Nucleus accumbens (tissue), 56 donors: Measurements from ENCODE around the gene ANKDD1A.

Experiments used
- DNase-seq, 56 donors: peaks; one replicate each; lab custom pipeline; 2025; lab: John Stamatoyannopoulos, UW

ANKDD1A gene

DNA sequence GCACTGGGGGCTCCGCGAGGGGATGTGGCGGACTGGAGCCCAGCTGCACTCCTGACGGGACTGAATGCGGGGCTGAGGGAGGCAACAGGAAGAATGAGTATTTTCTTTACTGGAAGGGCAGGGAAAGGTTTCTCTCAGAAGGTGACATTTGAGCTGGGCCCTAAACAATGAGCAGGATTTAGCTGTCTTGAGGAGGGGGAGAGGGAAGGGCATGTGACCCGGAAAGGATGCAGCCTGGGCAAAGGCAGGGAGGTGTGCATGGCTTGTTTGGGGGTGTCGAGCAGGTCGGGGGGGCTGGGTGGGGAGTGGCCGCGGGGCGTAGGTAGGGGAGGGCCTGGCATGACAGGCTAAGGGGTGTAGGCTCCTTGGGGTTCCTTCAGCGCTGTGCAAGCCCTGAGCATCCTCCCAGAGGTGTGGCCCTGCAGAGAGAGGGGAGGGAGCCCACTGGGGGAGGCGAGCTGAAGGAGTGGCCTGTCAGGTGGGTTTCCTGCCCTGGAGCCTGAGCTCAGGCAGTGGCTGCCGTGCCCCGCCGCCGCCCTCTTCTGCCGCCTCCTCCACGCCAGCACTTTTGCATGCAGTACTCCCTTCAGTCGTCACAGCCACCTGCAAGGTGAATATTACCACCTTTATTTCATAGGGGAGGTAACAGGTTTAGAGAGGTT, 17.2 kb upstream of the ANKDD1A start:
- peak in 11 of 56 donors; percentile 16 to 59 (median 28) for DNase-seq

- peak in 6 of 56 donors; percentile 13 to 40 (median 28) for DNase-seq
Measured at GRCh38 chr15:64895285-64896065, 16.2 kb upstream of the ANKDD1A start.

GRCh38 chr15:64896371-64897069, 15.2 kb upstream of the ANKDD1A start:
- DNase-seq, result peak in 1 of 56 donors; percentile 37

GRCh38 chr15:64897345-64897985, 14.2 kb upstream of the ANKDD1A start:
- peak in 2 of 56 donors; percentile 21 to 31 for DNase-seq

- no peak for DNase-seq
Measured at GRCh38 chr15:64898406-64898805, 13.3 kb upstream of the ANKDD1A start.

GRCh38 chr15:64901141-64901540, 10.6 kb upstream of the ANKDD1A start:
- DNase-seq, result no peak

GRCh38 chr15:64901914-64902313, 9.8 kb upstream of the ANKDD1A start:
- DNase-seq, result no peak

GRCh38 chr15:64902863-64903262, 8.8 kb upstream of the ANKDD1A start:
- DNase-seq, result no peak

- DNase-seq, result no peak
Measured at GRCh38 chr15:64903326-64903950, 8.3 kb upstream of the ANKDD1A start.

DNA sequence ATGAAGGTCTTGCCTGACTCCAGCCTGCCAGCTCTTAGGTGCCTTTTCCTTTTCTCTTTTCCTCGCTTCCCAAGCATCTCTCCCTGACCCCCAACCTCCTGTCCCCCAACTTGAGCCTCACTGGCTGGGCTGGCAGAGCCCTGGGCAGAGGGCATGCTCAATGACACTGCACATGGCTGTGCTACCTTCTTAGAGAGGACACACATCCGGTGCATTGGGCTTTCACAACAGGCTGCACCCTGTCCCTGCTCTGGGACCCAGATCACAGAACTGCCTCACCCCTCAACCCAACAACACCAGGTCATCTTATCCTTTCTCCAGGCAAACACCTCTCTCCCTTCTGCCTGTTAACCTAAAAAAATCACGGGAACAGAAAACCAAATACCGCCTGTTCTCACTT, 7.5 kb upstream of the ANKDD1A start:
- DNase-seq, result no peak

- peak in 52 of 56 donors; percentile 18 to 85 (median 57) for DNase-seq
Measured at GRCh38 chr15:64905119-64905831, 6.4 kb upstream of the ANKDD1A start.

- DNase-seq, result no peak
Measured at GRCh38 chr15:64905941-64906340, 5.8 kb upstream of the ANKDD1A start.

DNA sequence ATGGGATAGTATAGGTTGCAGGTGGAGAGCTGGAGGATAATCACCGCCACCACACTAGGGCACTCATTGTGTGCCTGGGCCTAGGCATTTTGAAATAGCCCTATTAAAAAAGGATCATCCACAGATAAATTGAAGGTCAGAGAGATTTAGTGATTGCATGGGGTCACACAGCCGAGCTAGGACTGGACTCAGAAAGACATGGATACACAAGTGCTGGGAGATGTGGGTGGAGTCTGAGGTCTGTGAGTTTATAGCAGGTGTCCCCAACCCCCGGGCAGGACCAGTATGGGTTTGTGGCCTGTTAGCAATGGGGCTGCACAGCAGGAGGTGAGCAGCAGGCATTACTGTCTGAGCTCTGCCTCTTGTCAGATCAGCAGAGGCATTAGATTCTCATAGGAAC, 5.3 kb upstream of the ANKDD1A start:
- DNase-seq, result no peak

- no peak for DNase-seq
Measured at GRCh38 chr15:64907991-64908390, 3.7 kb upstream of the ANKDD1A start.

DNA sequence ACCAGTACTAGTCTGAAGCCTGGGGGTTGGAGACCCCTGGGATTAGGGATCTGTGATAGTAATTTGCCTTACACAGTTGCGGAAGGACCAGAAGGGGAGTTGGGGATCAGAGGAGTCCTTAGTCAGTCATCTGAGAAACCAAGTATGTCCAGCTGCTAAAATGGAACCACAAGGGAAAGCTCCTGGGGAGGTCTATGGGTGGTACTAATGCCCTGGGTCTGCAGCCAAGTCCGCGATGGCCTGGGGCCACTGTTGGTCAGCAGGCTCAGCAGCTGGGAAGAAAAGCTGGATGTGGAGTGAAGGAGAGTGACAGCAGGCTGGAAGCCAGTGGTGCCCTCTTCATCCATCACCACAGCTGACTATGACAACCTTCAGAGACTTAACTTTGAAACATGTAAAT, 2.2 kb upstream of the ANKDD1A start:
- no peak for DNase-seq

DNA sequence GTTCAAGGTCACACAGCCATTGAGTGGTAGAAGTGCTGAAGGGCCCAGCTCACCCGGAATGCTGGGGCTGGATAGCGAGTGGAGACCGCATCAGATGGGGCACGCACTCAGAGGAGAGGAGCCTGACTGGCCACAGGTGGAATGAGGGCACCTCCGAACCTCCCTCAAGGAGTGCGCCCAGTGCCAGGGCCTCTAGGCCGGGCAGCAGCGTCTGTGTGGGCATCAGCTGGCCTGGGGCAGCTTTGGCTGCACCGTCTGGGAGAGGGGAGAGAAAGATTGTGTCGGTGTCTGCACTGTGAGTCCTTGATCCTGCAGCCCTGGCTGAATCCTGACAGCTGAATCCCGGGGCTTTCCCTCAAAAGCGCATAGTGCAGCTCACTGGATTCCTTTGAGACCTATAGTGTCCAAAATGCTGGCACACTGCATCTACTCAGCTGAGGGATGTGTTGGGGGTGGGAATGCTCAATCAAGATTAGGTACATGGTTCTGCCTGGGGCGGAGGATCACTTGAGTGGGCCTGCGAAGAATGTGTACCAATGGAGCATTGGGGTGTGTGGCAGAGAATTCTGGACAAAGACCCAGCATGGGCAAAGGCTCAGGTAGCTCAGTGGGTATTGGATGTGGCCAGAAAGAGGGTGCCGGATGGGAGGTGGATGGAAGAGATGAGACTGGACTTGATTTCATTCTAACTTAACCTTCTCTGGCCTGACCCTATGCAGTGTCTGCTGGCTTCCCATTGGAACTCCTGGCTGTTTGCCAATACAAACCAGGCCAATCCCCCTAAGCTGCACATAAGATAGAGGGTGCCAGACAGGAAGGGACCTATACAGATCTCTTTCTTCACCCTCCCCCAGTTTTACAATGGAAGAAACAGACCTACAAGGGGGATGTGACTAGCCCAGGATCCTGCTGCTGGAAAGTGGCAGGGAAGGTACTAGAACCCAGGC, 950 bp downstream of the ANKDD1A start:
- DNase-seq, result no peak

DNA sequence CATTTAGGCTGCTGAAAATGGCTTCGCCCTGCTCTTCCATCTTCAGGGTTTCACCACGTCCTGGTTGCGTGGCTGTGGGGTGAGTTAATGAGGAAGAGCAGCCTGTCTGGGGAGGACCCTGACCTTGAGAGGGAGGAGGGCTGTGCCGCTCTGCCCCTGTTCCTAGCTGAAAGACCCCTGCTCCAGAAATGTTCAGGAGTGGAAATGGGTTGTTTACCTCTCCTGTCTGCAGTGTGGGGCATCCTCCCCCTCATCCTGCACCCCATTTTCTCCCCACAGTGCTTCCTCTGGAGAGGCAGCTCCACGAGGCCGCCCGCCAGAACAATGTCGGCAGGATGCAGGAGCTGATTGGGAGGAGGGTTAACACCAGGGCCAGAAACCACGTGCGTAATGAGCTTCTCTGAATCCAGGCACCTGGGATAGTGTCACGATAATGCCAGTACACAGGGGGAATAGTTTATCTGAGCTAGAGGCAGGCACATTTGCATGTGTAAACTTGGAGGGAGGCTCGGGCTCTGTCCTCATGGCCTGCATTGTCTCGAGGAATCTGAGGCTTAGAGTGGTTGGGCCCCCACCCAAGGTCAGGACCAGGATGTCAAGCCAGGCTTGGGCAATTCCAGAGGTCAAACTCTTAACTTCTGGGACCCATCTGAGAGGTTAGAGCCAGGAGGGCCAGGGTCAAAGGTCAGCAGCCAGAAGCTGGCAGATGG, 4.0 kb downstream of the ANKDD1A start:
- no peak for DNase-seq

DNA sequence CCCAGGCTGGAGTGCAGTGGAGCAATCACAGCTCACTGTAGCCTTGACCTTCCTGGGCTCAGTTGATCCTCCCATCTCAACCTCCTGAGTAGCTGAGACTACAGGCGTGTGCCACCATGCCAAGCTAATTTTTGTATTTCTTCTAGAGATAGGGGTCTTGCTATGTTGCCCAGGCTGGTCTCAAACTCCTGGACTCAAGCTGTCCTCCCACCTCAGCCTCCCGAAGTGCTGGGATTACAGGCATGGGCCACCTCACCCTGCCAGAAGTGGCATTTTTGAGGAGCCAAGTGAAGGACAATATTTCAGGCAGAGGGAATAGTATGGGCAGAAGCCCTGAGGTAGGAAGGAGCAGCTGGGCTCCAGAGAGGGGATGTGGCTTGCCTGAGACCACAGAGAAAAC, 4.7 kb downstream of the ANKDD1A start:
- no peak for DNase-seq
